ACHN (cell line): Measurements from ENCODE around the gene GH1.

Experiments
- DNase-seq: peaks from one replicate; pipeline ENCODE4 v3.0.0-alpha.2; 2015
- in situ Hi-C: cut with HindIII; loops from 2 replicates; pipeline ENCODE4 v1.10.0; 2017; ENCODE audit warnings: low sequenced_read_pairs, low pct_ligation_motif_present, low pct_unique_long_range_greater_than_20kb

Gene GH1

GRCh38 chr17:63946440-63947363 lies 28.1 kb upstream of the GH1 start:
- in situ Hi-C loops: no loop called here
- DNase-seq: peak; percentile 49

GRCh38 chr17:63945784-63946439 lies 27.3 kb upstream of the GH1 start:
- DNase-seq: no peak
- in situ Hi-C loops: no loop called here

- in situ Hi-C loops: no loop called here
- DNase-seq: no peak
Measured at GRCh38 chr17:63944736-63945499, 26.3 kb upstream of the GH1 start.

- in situ Hi-C loops: no loop called here
Measured at GRCh38 chr17:63943745-63944144, 25.1 kb upstream of the GH1 start.

GRCh38 chr17:63942309-63942985 lies 23.8 kb upstream of the GH1 start:
- in situ Hi-C loops: no loop called here

More at GRCh38 chr17:63943745-63944144, 25.1 kb upstream of the GH1 start:
- DNase-seq: no peak

GRCh38 chr17:63941751-63942150 lies 23.1 kb upstream of the GH1 start:
- no peak for DNase-seq
- in situ Hi-C loops: no loop called here

More at GRCh38 chr17:63942309-63942985, 23.8 kb upstream of the GH1 start:
- DNase-seq: no peak

- DNase-seq: no peak
- in situ Hi-C loops: no loop called here
Measured at GRCh38 chr17:63941162-63941561, 22.5 kb upstream of the GH1 start.

- in situ Hi-C loops: no loop called here
- DNase-seq: no peak
Measured at GRCh38 chr17:63940584-63940983, 21.9 kb upstream of the GH1 start.

- no peak for DNase-seq
- in situ Hi-C loops: no loop called here
Measured at GRCh38 chr17:63939884-63940283, 21.2 kb upstream of the GH1 start.

- no peak for DNase-seq
- in situ Hi-C loops: no loop called here
Measured at GRCh38 chr17:63939401-63939800, 20.8 kb upstream of the GH1 start.

GRCh38 chr17:63937920-63938319 lies 19.3 kb upstream of the GH1 start:
- in situ Hi-C loops: no loop called here
- DNase-seq: no peak

- in situ Hi-C loops: no loop called here
- DNase-seq: no peak
Measured at GRCh38 chr17:63937319-63937718, 18.7 kb upstream of the GH1 start.

- in situ Hi-C loops: no loop called here
- no peak for DNase-seq
Measured at GRCh38 chr17:63934183-63935112, 15.8 kb upstream of the GH1 start.

GRCh38 chr17:63933598-63933997 lies 15.0 kb upstream of the GH1 start:
- DNase-seq: no peak
- in situ Hi-C loops: no loop called here

- in situ Hi-C loops: no loop called here
- DNase-seq: no peak
Measured at GRCh38 chr17:63932721-63933120, 14.1 kb upstream of the GH1 start.

GRCh38 chr17:63931981-63932561 lies 13.4 kb upstream of the GH1 start, which contains the start of gene CD79B:
CD79B (minus strand) TSS chr17:63932331; CDS start chr17:63932261, 70 bp downstream.
- no peak for DNase-seq

GRCh38 chr17:63930951-63931575 lies 12.4 kb upstream of the GH1 start:
- no peak for DNase-seq
- in situ Hi-C loops: no loop called here

More at GRCh38 chr17:63931981-63932561, 13.4 kb upstream of the GH1 start, which contains the start of gene CD79B:
- in situ Hi-C loops: no loop called here
